Ovary (tissue), 9 donors: ENCODE measurements around the gene ABCA9. TPM values are rescaled to one million over a fixed set of nuclear protein-coding genes. Genes with fewer than 3 reads are reported as not detected.
"Not testable (repeated sequence)": the region's sequence is repeated elsewhere in the genome, so short reads cannot be mapped to it uniquely, and the experiment has no call there.

Source experiments
- DNase-seq, 5 donors: peaks; one replicate each; pipeline ENCODE4 v3.0.0-alpha.2; 2019 to 2020
- H3K27ac ChIP-seq, 2 donors: fragments of 200-600 bp; one replicate each; pipeline versions ENCODE4 v1.5.1 to v1.8.0; 2019 to 2022
- H3K27me3 ChIP-seq: fragments of 200-600 bp; one replicate; pipeline ENCODE4 v1.8.0; 2022
- H3K36me3 ChIP-seq: fragments of 200-600 bp; sonication (generic); one replicate; pipeline ENCODE4 v1.5.1; 2019
- H3K4me1 ChIP-seq: one replicate; pipeline ENCODE4 v1.8.1; 2013; ENCODE audit warnings: mild to moderate bottlenecking, moderate library complexity; ENCODE audit not compliant: insufficient read depth
- H3K4me3 ChIP-seq: fragments of 200-600 bp; sonication (generic); one replicate; pipeline ENCODE4 v1.5.1; 2017
- H3K9me3 ChIP-seq, 2 donors: fragments of 200-600 bp in 1 of 2; sonication (generic) in 1 of 2; one replicate each; pipeline versions ENCODE4 v1.5.1 to v1.8.1; 2013 to 2019; ENCODE audit warnings: mild to moderate bottlenecking in 1 of 2, moderate library complexity in 1 of 2
- EP300 ChIP-seq: sonication (generic); formaldehyde crosslinking; IDR thresholded peaks from one replicate; pipeline ENCODE4 v1.6.1; 2017; ENCODE audit warnings: antibody characterized with exemption
- POLR2A ChIP-seq: fragments of 450-650 bp; IDR thresholded peaks from one replicate; pipeline ENCODE4 v1.6.1; 2017; ENCODE audit warnings: antibody characterized with exemption, mild to moderate bottlenecking, moderate library complexity
- WGBS, 3 donors: extraction: QIAGEN DNeasy Blood & Tissue Kit in 1 of 3; methylation state at CpG; one replicate each; pipeline versions ENCODE4 v1.1.5 to v1.1.7; 2013 to 2017; 5-methylcytosine and 5-hydroxymethylcytosine counted together
- intact Hi-C, 4 donors: fragments of 100-400 bp; cut with DNase I; formaldehyde crosslinking; loops; one replicate each; pipeline versions ENCODE4 v1.11.0 to v1.15.1; 2022 to 2023
- polyA plus RNA-seq, 2 donors: library from polyadenylated mRNA; stranded (reverse); fragments of 200-250 nt in 1 of 2; fragments of 350-450 nt in 1 of 2; fragmentation: Illumina TruSeq in 1 of 2; extraction: RNeasy Lipid Tissue Mini Kit (QIAGEN cat#74804) in 1 of 2; gene quantifications; one replicate each; pipeline ENCODE4 v1.2.3, GENCODE V29; 2013 to 2014
- total RNA-seq, 7 donors: library from RNA; depleted of rRNA in 2 of 7; stranded (reverse); fragments of >200 nt in 2 of 7; fragmentation: NEBNext Ultra II Directional in 3 of 7; extraction: Animal tissue kit (Norgen Biotek cat#: 25700) in 3 of 7; gene quantifications; one replicate each; pipeline versions ENCODE4 v1.1.0 to v1.2.4, GENCODE V29; 2016 to 2023
- TF ChIP-seq, protein P1 (sequence below), 3 donors: fragments of 450-650 bp in 2 of 3; fragments of 200-600 bp in 1 of 3; IDR thresholded peaks; one replicate each; pipeline versions ENCODE4 v1.5.1 to v1.8.0; 2016 to 2022; ENCODE audit warnings: antibody characterized with exemption in 3 of 3, mild to moderate bottlenecking in 1 of 3
- donor health status: DM: no; HTN: no; CAD: no; lungs with moderate emphysema.
- donor health status: DM: no; HTN: no; CAD: no.
- donor health status: Bipolar disorder and iron deficiency.
- donor health status: DM: yes; HTN: yes; CAD: no.
- donor health status: DM: no; HTN: no; CAD: no.
- donor health status: DM: yes; HTN: yes; CAD: no.

Gene ABCA9
- total and polyA plus RNA-seq, 9 donors = 15.0 to 111 (median 26.1) TPM

GRCh38 chr17:68961214-68961882, 99.4 kb downstream of the ABCA9 start:
- TF ChIP-seq, protein P1, sequence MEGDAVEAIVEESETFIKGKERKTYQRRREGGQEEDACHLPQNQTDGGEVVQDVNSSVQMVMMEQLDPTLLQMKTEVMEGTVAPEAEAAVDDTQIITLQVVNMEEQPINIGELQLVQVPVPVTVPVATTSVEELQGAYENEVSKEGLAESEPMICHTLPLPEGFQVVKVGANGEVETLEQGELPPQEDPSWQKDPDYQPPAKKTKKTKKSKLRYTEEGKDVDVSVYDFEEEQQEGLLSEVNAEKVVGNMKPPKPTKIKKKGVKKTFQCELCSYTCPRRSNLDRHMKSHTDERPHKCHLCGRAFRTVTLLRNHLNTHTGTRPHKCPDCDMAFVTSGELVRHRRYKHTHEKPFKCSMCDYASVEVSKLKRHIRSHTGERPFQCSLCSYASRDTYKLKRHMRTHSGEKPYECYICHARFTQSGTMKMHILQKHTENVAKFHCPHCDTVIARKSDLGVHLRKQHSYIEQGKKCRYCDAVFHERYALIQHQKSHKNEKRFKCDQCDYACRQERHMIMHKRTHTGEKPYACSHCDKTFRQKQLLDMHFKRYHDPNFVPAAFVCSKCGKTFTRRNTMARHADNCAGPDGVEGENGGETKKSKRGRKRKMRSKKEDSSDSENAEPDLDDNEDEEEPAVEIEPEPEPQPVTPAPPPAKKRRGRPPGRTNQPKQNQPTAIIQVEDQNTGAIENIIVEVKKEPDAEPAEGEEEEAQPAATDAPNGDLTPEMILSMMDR (IDR thresholded peaks at IDR 0.05) = no peak
- TF ChIP-seq POLR2A (no peak), EP300 (no peak)
- no peak overlapping the region for H3K27ac ChIP-seq
- intact Hi-C loops = no loop called here
- DNase-seq = no peak
- WGBS, 3 donors = 59 to 74% (median 70%) methylated on average over 9 of the region's 9 CpGs
- no peak overlapping the region for H3K4me3 ChIP-seq
- no peaks in the 10 kb centered on the region for H3K9me3 ChIP-seq
- no peaks in the 10 kb centered on the region for H3K4me1 ChIP-seq
- no peaks in the 10 kb centered on the region for H3K27me3 ChIP-seq
- no peaks in the 10 kb centered on the region for H3K36me3 ChIP-seq

- intact Hi-C loops, H3K9me3 ChIP-seq, H3K27me3 ChIP-seq, H3K4me3 ChIP-seq, DNase-seq, H3K36me3 ChIP-seq, H3K27ac ChIP-seq, H3K4me1 ChIP-seq: not testable (repeated sequence)
- WGBS, 3 donors = 93 to 96% (median 96%) methylated on average over 2 of the region's 2 CpGs
Measured at GRCh38 chr17:68959117-68959516, 101.6 kb downstream of the ABCA9 start.

GRCh38 chr17:68957944-68958343, 102.8 kb downstream of the ABCA9 start:
- H3K27me3 ChIP-seq = no peaks in the 10 kb centered on the region
- no peak for DNase-seq
- WGBS, 3 donors = 89 to 100% (median 93%) methylated on average over 1 of the region's 1 CpG
- no peaks in the 10 kb centered on the region for H3K9me3 ChIP-seq
- TF ChIP-seq EP300 (no peak), POLR2A (no peak)
- TF ChIP-seq, protein P1 (IDR thresholded peaks at IDR 0.05) = no peak
- no peak overlapping the region for H3K4me3 ChIP-seq
- H3K36me3 ChIP-seq = no peaks in the 10 kb centered on the region
- intact Hi-C loops = no loop called here
- peaks cover 2% of the 10 kb centered on the region for H3K4me1 ChIP-seq
- H3K27ac ChIP-seq = no peak overlapping the region

DNA sequence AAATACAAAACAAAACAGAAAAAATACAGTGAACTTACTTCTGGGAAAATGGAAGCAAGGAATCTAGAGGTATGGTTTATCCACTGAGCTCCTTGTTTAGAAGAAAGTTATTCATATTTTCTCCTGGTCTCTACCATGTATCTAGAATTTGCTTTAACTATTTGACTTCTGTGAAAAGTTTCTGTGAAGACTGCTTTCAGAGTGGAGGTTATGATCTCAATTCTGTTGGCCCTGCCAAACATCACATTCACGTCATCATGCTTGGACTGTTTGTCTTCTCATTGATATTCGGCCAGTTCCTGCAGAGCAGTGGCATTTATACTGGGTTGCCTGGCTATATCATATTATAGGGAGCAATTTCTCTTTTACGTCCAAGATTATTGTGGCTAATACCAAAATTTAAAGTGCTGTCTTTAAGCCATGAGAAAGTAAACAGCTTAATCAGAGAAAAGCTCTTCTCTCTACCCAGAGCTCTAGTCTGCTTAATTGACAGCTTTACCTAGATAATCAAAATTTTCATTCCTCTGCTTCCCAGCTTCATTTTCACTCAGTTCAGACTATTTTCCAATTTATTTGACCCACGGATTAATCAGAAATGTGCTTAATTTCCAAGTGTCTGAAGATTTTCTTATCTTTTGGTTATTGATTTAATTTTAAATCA, 105.4 kb downstream of the ABCA9 start, which contains the start of gene ABCA8:
Gene ABCA8 (minus strand): TSS at position 212 of the 661 bp plus-strand sequence. CDS start 13,358 bp downstream, outside the sequence.
- peak in 4 of 5 donors; percentile 27 to 56 (median 44) for DNase-seq
- peaks cover 2% of the 10 kb centered on the region for H3K4me1 ChIP-seq
- 5 to 18% (median 10%) methylated on average over 4 of the region's 4 CpGs for WGBS, 3 donors
- H3K27ac ChIP-seq = peak within 1 kb of the TSS in 1 of 2 donors; percentile 28
- H3K9me3 ChIP-seq = no peaks in the 10 kb centered on the region
- no peaks in the 10 kb centered on the region for H3K27me3 ChIP-seq
- peak within 1 kb of the TSS; percentile 44 for H3K4me3 ChIP-seq
- TF ChIP-seq, protein P1 (IDR thresholded peaks at IDR 0.05) = no peak
- TF ChIP-seq POLR2A = no peak
- no peak for TF ChIP-seq EP300
- no peaks in the 10 kb centered on the region for H3K36me3 ChIP-seq
- intact Hi-C loops = no loop called here
